ENCODE results near the gene ROR2. TPM values are rescaled to one million over a fixed set of nuclear protein-coding genes. Genes with fewer than 3 reads are reported as not detected.

Gene ROR2
- total RNA-seq, 4 donors from 2014 or later: 0.70 to 9.9 (median 4.1) TPM

GRCh38 chr9:91764661-91765060 lies 185.4 kb downstream of the ROR2 start:
- H3K4me1 ChIP-seq: peaks cover 0 to 5% (median 0%) of the 10 kb centered on the region in 4 donors
- no peak for DNase-seq
- no peak overlapping the region for H3K27ac ChIP-seq
- no peaks in the 10 kb centered on the region for H3K9me3 ChIP-seq
- no peaks in the 10 kb centered on the region for H3K36me3 ChIP-seq
- no peak for TF ChIP-seq POLR2A (IDR thresholded peaks at IDR 0.05)
- TF ChIP-seq CTCF (IDR thresholded peaks at IDR 0.05): no peak
- no peaks in the 10 kb centered on the region for H3K27me3 ChIP-seq
- H3K4me3 ChIP-seq: no peak overlapping the region

DNA sequence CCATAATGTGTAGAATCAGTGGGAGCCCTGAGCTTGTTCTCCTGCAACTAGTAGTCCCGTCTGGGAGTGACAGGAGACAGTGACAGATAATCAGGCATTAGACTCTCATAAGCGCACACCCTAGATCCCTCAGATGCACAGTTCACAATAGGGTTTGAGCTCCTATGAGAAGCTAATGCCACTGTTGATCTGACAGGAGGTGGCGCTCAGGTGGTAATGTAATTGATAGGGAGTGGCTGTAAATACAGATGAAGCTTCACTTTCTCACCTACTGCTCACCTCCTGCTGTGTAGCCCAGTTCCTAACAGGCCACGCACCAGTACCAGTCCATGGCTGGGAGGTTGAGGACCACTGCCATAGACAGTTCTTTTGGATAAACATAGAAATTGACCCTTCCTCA lies 188.7 kb downstream of the ROR2 start:
- Histone ChIP-seq H3K27ac (peak overlapping the region in 2 of 4 donors; percentile 13 to 34), H3K36me3 (no peaks in the 10 kb centered on the region), H3K4me1 (peaks cover 0 to 5% (median 0%) of the 10 kb centered on the region in 4 donors), H3K27me3 (no peaks in the 10 kb centered on the region), H3K9me3 (no peaks in the 10 kb centered on the region), H3K4me3 (no peak overlapping the region)
- TF ChIP-seq POLR2A (IDR thresholded peaks at IDR 0.05) (no peak), CTCF (IDR thresholded peaks at IDR 0.05) (peak in 2 of 6 experiments; percentile 19 to 39)
- DNase-seq: no peak

- peak overlapping the region in 2 of 4 donors; percentile 13 to 34 for H3K27ac ChIP-seq
- no peak overlapping the region for H3K4me3 ChIP-seq
- no peaks in the 10 kb centered on the region for H3K27me3 ChIP-seq
- H3K4me1 ChIP-seq: peaks cover 0 to 5% (median 0%) of the 10 kb centered on the region in 4 donors
- peak in 1 of 6 experiments; percentile 18 for TF ChIP-seq CTCF (IDR thresholded peaks at IDR 0.05)
- no peak for TF ChIP-seq POLR2A (IDR thresholded peaks at IDR 0.05)
- no peaks in the 10 kb centered on the region for H3K9me3 ChIP-seq
- no peaks in the 10 kb centered on the region for H3K36me3 ChIP-seq
- DNase-seq: peak in 1 of 3 donors; percentile 75
These were observed 189.1 kb downstream of the ROR2 start for GRCh38 chr9:91760906-91761305.

DNA sequence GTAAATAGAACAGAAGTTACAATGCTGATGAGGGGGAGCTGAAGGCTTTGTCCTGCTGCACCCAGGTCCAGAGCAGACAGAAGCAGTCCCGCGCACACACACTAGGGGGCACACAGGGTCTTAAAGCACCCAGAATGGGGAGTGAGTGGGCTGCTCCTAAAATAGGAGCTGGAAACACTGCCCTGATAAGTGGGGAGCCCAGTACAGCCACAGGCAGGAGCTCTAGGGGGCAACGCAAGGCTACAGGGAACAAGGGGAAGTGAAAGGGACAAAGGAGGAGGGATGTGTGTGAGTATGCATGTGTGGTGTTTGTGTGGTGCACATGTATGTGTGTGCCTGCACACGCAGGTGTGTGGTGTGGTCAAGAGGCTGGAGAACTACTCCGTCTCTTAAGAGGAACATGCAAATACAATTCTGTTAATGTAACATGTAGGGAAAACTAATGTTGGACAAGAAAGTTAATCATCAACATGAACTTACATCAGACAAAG lies 191.5 kb downstream of the ROR2 start:
- TF ChIP-seq POLR2A (IDR thresholded peaks at IDR 0.05): no peak
- peak in 3 of 6 experiments; percentile 22 to 46 (median 34) for TF ChIP-seq CTCF (IDR thresholded peaks at IDR 0.05)
- no peak overlapping the region for H3K4me3 ChIP-seq
- peak in 1 of 3 donors; percentile 55 for DNase-seq
- H3K9me3 ChIP-seq: no peaks in the 10 kb centered on the region
- no peaks in the 10 kb centered on the region for H3K36me3 ChIP-seq
- H3K4me1 ChIP-seq: peaks cover 0 to 5% (median 0%) of the 10 kb centered on the region in 4 donors
- no peak overlapping the region for H3K27ac ChIP-seq
- H3K27me3 ChIP-seq: no peaks in the 10 kb centered on the region

- no peak overlapping the region for H3K27ac ChIP-seq
- no peak for DNase-seq
- H3K4me1 ChIP-seq: peaks cover 0 to 5% (median 0%) of the 10 kb centered on the region in 4 donors
- H3K9me3 ChIP-seq: no peaks in the 10 kb centered on the region
- no peaks in the 10 kb centered on the region for H3K27me3 ChIP-seq
- no peaks in the 10 kb centered on the region for H3K36me3 ChIP-seq
- no peak for TF ChIP-seq POLR2A (IDR thresholded peaks at IDR 0.05)
- TF ChIP-seq CTCF (IDR thresholded peaks at IDR 0.05): no peak
- no peak overlapping the region for H3K4me3 ChIP-seq
These were observed 192.2 kb downstream of the ROR2 start for GRCh38 chr9:91757782-91758181.

- no peak for DNase-seq
- no peak for TF ChIP-seq POLR2A (IDR thresholded peaks at IDR 0.05)
- TF ChIP-seq CTCF (IDR thresholded peaks at IDR 0.05): no peak
- no peak overlapping the region for H3K4me3 ChIP-seq
These were observed 193.6 kb downstream of the ROR2 start for GRCh38 chr9:91756510-91756780.

More at GRCh38 chr9:91756510-91756780, 193.6 kb downstream of the ROR2 start:
- peaks cover 0 to 4% (median 0%) of the 10 kb centered on the region in 4 donors for H3K4me1 ChIP-seq
- no peak overlapping the region for H3K27ac ChIP-seq
- no peaks in the 10 kb centered on the region for H3K27me3 ChIP-seq
- no peaks in the 10 kb centered on the region for H3K9me3 ChIP-seq
- H3K36me3 ChIP-seq: no peaks in the 10 kb centered on the region

All from Peyer's patch (tissue), 4 donors.